Small intestine (tissue), 7 donors: Measurements from ENCODE around the gene NRM. TPM values are rescaled to one million over a fixed set of nuclear protein-coding genes. Genes with fewer than 3 reads are reported as not detected.
"Not testable (repeated sequence)": the region's sequence is repeated elsewhere in the genome, so short reads cannot be mapped to it uniquely, and the experiment has no call there.

Experiments used
- DNase-seq, 2 donors: peaks; one replicate each; pipeline versions ENCODE4 v3.0.0 to v3.0.0-alpha.2; 2013
- FAIRE-seq: peaks from 2 replicates; lab custom pipeline; 2012; peaks lifted over from hg19 to GRCh38; lab: Jason Lieb, UNC
- H3K27ac ChIP-seq, 3 donors: one replicate each; pipeline ENCODE4 v1.5.1; 2013; ENCODE audit warnings: low read length in 2 of 3, mild to moderate bottlenecking in 2 of 3, control low read depth in 1 of 3, inconsistent platforms in 1 of 3, low read depth in 1 of 3, moderate library complexity in 1 of 3
- H3K27me3 ChIP-seq, 3 donors: one replicate each; pipeline ENCODE4 v1.6.1; 2013; ENCODE audit warnings: low read length in 3 of 3, inconsistent platforms in 1 of 3; ENCODE audit not compliant: control insufficient read depth in 3 of 3, insufficient read depth in 3 of 3
- H3K36me3 ChIP-seq, 3 donors: one replicate each; pipeline ENCODE4 v1.6.1; 2013; ENCODE audit warnings: low read length in 3 of 3, inconsistent platforms in 1 of 3, low read depth in 1 of 3, mild to moderate bottlenecking in 1 of 3, moderate library complexity in 1 of 3; ENCODE audit not compliant: control insufficient read depth in 3 of 3, insufficient read depth in 2 of 3
- H3K4me1 ChIP-seq, 3 donors: one replicate each; pipeline ENCODE4 v1.6.1; 2013; ENCODE audit warnings: low read length in 2 of 3, inconsistent platforms in 1 of 3, low read depth in 1 of 3, mild to moderate bottlenecking in 1 of 3, moderate library complexity in 1 of 3; ENCODE audit not compliant: control insufficient read depth in 3 of 3, insufficient read depth in 2 of 3
- H3K4me3 ChIP-seq, 3 donors: one replicate each; pipeline ENCODE4 v1.5.1; 2013; ENCODE audit warnings: low read length in 3 of 3, control low read depth in 1 of 3, inconsistent platforms in 1 of 3, low read depth in 1 of 3, mild to moderate bottlenecking in 1 of 3, moderate library complexity in 1 of 3
- H3K9me3 ChIP-seq, 2 donors: one replicate each; pipeline ENCODE4 v1.6.1; 2013; ENCODE audit warnings: low read depth in 1 of 2, low read length in 1 of 2; ENCODE audit not compliant: control insufficient read depth in 2 of 2, insufficient read depth in 1 of 2
- WGBS, 3 donors: extraction: QIAGEN DNeasy Blood & Tissue Kit; methylation state at CpG; one replicate each; pipeline ENCODE4 v1.1.7; 2013; 5-methylcytosine and 5-hydroxymethylcytosine counted together
- polyA plus RNA-seq, 4 donors: library from polyadenylated mRNA; stranded (reverse) in 3 of 4; unstranded in 1 of 4; fragments of 200-250 nt in 3 of 4; fragments of 120-200 nt in 1 of 4; gene quantifications; one replicate each; pipeline versions ENCODE4 v1.2.1 to v1.2.3, GENCODE V29; 2013
- donor health status: healthy with polysubstance abuse.
- donor health status: control.
- donor health status: control.
- donor health status: Bipolar disorder and iron deficiency.
- donor health status: healthy.

NRM gene
- polyA plus RNA-seq, 4 donors: 1.1 to 14.2 (median 8.0) TPM

DNA sequence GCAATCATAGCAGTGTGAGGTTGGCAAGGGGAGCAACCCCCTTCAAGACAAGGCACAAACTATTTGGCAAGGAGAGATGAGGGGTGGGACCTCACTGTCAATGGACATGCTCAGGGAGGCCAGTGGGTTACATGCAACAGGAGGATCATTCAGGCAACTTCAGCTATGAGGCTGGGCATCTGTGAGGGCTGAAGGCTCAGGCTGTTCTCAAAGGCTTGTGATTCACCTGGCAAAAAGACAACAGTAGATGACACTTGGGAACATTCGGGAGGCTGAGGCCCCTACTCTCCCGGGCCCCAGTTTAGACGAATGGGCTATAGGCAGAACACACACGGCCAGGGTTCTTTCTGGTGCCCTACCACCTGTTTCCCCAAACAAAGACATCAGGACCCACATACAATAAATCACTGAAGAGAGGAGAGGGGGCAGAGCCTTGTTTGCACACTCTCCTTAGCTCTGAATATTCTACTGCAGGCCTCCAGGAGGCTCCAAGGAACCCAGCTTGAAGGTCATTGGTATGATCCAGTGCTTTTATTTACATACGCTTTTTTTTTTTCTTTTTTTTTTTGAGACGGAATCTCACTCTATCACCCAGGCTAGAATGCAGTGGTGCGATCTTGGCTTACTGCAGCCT is 37.3 kb upstream of the NRM start:
- Histone ChIP-seq H3K9me3 (no peaks in the 10 kb centered on the region), H3K4me1 (peaks cover 0 to 7% (median 0%) of the 10 kb centered on the region in 3 donors), H3K27me3 (no peaks in the 10 kb centered on the region), H3K4me3 (no peak overlapping the region), H3K36me3 (peaks cover 9 to 86% (median 23%) of the 10 kb centered on the region in 3 donors), H3K27ac (no peak overlapping the region)
- WGBS, 3 donors: 65 to 74% (median 69%) methylated on average over 7 of the region's 7 CpGs
- DNase-seq: peak in 1 of 2 donors; percentile 13
- no peak for FAIRE-seq

DNA sequence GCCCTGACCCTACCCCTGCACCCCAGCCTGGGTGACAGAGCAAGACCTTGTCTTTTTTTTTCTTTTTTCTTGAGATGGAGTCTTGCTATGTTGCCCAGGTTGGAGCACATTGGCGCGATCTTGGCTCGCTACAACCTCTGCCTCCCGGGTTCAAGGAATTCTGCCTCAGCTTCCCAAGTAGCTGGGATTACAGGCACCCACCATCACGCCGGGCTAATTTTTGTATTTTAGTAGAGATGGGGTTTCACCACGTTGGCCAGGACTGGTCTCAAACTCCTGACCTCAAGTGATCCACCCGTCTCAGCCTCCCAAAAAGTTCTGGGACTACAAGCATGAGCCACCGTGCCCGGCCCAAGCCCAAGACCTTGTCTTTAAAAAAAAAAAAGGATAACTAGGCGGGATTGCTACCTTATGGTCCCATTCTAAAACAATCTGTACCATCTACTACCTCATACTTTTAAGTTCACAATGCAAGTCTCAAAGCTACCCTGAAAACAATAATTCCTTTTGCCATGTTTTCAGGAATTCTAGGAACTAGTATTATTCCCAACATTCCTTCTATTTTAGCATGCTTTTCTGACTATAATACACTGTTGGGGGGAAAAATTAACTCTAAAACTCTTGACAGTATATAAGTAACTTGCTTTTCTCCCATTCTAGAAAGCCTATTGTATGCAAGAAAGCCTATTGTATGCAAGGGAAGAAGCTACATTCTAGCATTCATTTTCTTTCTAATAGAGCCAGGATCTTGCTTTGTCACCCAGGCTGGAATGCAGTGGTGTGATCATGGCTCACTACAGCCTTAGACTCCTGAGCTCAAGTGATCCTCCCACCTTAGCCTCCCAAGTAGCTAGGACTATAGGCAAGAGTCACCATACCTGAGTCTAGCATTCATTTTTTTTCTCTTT is 36.0 kb upstream of the NRM start:
- Histone ChIP-seq H3K27me3 (no peaks in the 10 kb centered on the region), H3K36me3 (peaks cover 7 to 83% (median 20%) of the 10 kb centered on the region in 3 donors), H3K4me3 (no peak overlapping the region), H3K27ac (peak overlapping the region in 1 of 3 donors; percentile 10), H3K9me3 (no peaks in the 10 kb centered on the region), H3K4me1 (peaks cover 0 to 7% (median 0%) of the 10 kb centered on the region in 3 donors)
- FAIRE-seq (no peak), DNase-seq (no peak)
- 86 to 90% (median 90%) methylated on average over 11 of the region's 11 CpGs for WGBS, 3 donors

GRCh38 chr6:30725713-30726505 is 35.1 kb upstream of the NRM start:
- Histone ChIP-seq H3K4me1 (peaks cover 0 to 7% (median 0%) of the 10 kb centered on the region in 3 donors), H3K9me3 (no peaks in the 10 kb centered on the region), H3K4me3 (no peak overlapping the region), H3K27me3 (no peaks in the 10 kb centered on the region), H3K36me3 (peaks cover 7 to 81% (median 20%) of the 10 kb centered on the region in 3 donors), H3K27ac (peak overlapping the region in 1 of 3 donors; percentile 32)
- WGBS, 3 donors: 57 to 63% (median 60%) methylated on average over 3 of the region's 3 CpGs
- FAIRE-seq (no peak), DNase-seq (peak in 1 of 2 donors; percentile 14)

DNA sequence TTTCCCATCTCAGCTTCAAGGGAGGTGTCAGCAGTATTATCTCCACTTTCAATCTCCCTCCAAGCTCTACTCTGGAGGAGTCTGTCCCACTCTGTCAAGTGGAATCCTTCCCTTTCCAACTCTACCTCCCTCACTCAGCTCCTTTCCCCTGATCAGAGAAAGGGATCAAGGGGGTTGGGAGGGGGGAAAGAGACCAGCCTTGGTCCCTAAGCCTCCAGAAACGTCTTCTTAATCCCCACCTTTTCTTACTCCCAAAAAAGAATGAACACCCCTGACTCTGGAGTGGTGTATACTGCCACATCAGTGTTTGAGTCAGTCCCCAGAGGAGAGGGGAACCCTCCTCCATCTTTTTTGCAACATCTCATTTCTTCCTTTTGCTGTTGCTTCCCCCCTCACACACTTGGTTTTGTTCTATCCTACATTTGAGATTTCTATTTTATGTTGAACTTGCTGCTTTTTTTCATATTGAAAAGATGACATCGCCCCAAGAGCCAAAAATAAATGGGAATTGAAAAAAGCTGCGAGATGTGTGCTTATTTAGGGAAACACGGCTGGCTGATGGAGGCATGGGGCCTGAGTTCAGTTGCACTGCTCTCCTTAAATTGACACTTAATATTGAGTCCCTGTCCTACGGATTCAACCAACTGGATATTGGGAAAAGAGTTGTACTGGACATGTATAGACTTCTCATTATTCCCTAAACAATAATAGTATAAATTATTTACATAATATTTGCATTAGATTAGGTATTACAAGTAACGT is 34.3 kb upstream of the NRM start:
- no peaks in the 10 kb centered on the region for H3K9me3 ChIP-seq
- FAIRE-seq (no peak), DNase-seq (no peak)
- H3K27me3 ChIP-seq: no peaks in the 10 kb centered on the region
- WGBS, 3 donors: 31 to 49% (median 45%) methylated on average over 6 of the region's 6 CpGs
- peak overlapping the region in 2 of 3 donors; percentile 5 to 9 for H3K27ac ChIP-seq
- H3K4me1 ChIP-seq: peaks cover 0 to under 1% (median 0%) of the 10 kb centered on the region in 3 donors
- peaks cover 6 to 73% (median 20%) of the 10 kb centered on the region in 3 donors for H3K36me3 ChIP-seq
- H3K4me3 ChIP-seq: no peak overlapping the region

- DNase-seq, H3K4me1 ChIP-seq, H3K27ac ChIP-seq, H3K9me3 ChIP-seq, H3K4me3 ChIP-seq, H3K27me3 ChIP-seq, FAIRE-seq: not testable (repeated sequence)
- WGBS, 3 donors: 59 to 66% (median 59%) methylated on average over 27 to 29 of the region's 29 CpGs
- peaks cover 4 to 63% (median 16%) of the 10 kb centered on the region in 3 donors for H3K36me3 ChIP-seq
Observed at GRCh38 chr6:30723843-30724741, 33.3 kb upstream of the NRM start.

- not testable (repeated sequence) for DNase-seq, H3K9me3 ChIP-seq, H3K4me3 ChIP-seq, FAIRE-seq, H3K27ac ChIP-seq, H3K27me3 ChIP-seq, H3K4me1 ChIP-seq
- H3K36me3 ChIP-seq: peaks cover 4 to 58% (median 16%) of the 10 kb centered on the region in 3 donors
- 50 to 61% (median 51%) methylated on average over 16 of the region's 16 CpGs for WGBS, 3 donors
Observed at GRCh38 chr6:30723159-30723842, 32.5 kb upstream of the NRM start.
